ENCODE measurements around the gene CFLAR. TPM values are rescaled to one million over a fixed set of nuclear protein-coding genes. Genes with fewer than 3 reads are reported as not detected.

The CFLAR gene
- total RNA-seq, 1 experiment from 2014 or later = 7.6 TPM

DNA sequence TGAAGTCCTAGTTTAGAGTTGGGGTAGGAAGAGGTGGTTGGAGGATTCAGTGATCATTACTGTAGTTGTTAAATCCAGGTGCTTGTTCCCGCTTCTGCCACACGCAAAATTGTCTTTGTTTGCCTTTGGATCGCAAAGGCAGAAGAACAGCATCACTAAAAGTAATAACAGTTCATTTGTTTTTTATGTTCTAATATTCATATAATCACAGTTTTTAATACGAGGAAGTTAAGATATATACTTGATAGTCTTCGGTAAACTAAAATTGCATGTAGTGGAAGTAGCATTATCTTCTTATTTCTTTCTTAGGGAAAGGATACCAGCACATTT lies 43.8 kb upstream of the CFLAR start:
- Histone ChIP-seq H4K5ac (ENCODE audit: insufficient read length, low read depth, low read length) (no peak overlapping the region), H3K9me3 (ENCODE audit: control insufficient read depth, low read depth, low read length) (no peaks in the 10 kb centered on the region), H3K27me3 (ENCODE audit: insufficient read depth, low read length) (no peaks in the 10 kb centered on the region), H3K4ac (ENCODE audit: low read depth, low read length) (no peak overlapping the region), H2BK120ac (ENCODE audit: low read depth, low read length, poor library complexity, severe bottlenecking) (no peak overlapping the region), H3K4me1 (ENCODE audit: insufficient read depth, low read length) (no peaks in the 10 kb centered on the region), H3K27ac (ENCODE audit: insufficient read length, low read depth, low read length) (peak overlapping the region; percentile 33), H2AFZ (ENCODE audit: low read length) (no peak overlapping the region), H3K56ac (ENCODE audit: insufficient read length, low read depth, low read length) (no peak overlapping the region), H3K23ac (ENCODE audit: insufficient read length, low read depth, low read length) (no peak overlapping the region), H3K9ac (ENCODE audit: extremely low read depth, insufficient read length, low read length) (peak overlapping the region; percentile 70), H2BK12ac (ENCODE audit: insufficient read length, low read depth, low read length) (no peak overlapping the region), H2AK5ac (ENCODE audit: insufficient read length, low read length) (no peak overlapping the region), H2BK20ac (ENCODE audit: low read depth, low read length, poor library complexity, severe bottlenecking) (no peak overlapping the region), H3K79me1 (ENCODE audit: insufficient read depth, low read depth, low read length, poor library complexity, severe bottlenecking) (no peaks in the 10 kb centered on the region), H3K14ac (ENCODE audit: insufficient read depth, low read length) (no peak overlapping the region), H4K8ac (replicated peaks; ENCODE audit: insufficient read length, low read depth, low read length) (no peak overlapping the region), H3T11ph (ENCODE audit: low read length) (no peak overlapping the region), H2BK5ac (ENCODE audit: insufficient read length, low read length) (no peak overlapping the region), H3K18ac (ENCODE audit: insufficient read length, low read depth, low read length) (no peak overlapping the region), H4K91ac (ENCODE audit: insufficient read length, low read depth, low read length) (no peak overlapping the region), H2BK15ac (ENCODE audit: low read depth, low read length) (no peak overlapping the region), H3K4me2 (ENCODE audit: insufficient read depth, insufficient read length, low read length) (peak overlapping the region; percentile 70), H3K23me2 (ENCODE audit: insufficient read length, low read depth, low read length, poor library complexity, severe bottlenecking) (peaks cover 5% of the 10 kb centered on the region), H3K79me2 (ENCODE audit: insufficient read depth, low read length) (peaks cover 3% of the 10 kb centered on the region; the same call in 1 of the 2 replicates), H4K20me1 (ENCODE audit: control insufficient read depth, insufficient read depth, insufficient read length) (no peaks in the 10 kb centered on the region)
- H3K27ac Mint-ChIP-seq = peak overlapping the region; percentile 97 to 99 (median 97)
- no peak for TF ChIP-seq CTCF (conservative IDR thresholded peaks at IDR 0.05)
- peaks cover 13 to 28% of the 10 kb centered on the region in 2 experiments for H3K4me1 Mint-ChIP-seq
- WGBS (ENCODE audit: extremely low coverage, insufficient read length, low lambda C conversion rate) = no CpG with 5 or more reads among the region's 5 CpGs
- H3K36me3 Mint-ChIP-seq (ENCODE audit: insufficient read depth in 1 of 3, low read depth in 3 of 3) = no peaks in the 10 kb centered on the region
- H3K9me3 Mint-ChIP-seq = no peaks in the 10 kb centered on the region; a peak in 1 of 5 replicates
- peak overlapping the region; percentile 90 to 96 for H3K4me3 Mint-ChIP-seq
- no peak for DNase-seq
- H3K27me3 Mint-ChIP-seq (ENCODE audit: low read depth) = peaks cover 1% of the 10 kb centered on the region; the same call in 1 of the 2 replicates

All from H9 (cell line).